Loucy (cell line): ENCODE data around the gene FAM229A.

Experiments
- H2AFZ ChIP-seq: fragments of 200-600 bp; sonication (generic); 2 replicates; pipeline ENCODE4 v1.6.0; 2016; ENCODE audit warnings: antibody characterized with exemption, mild to moderate bottlenecking, low read length, moderate library complexity
- H3F3A ChIP-seq: fragments of 200-600 bp; 2 replicates; pipeline ENCODE4 v1.6.0; 2016; ENCODE audit warnings: antibody characterized with exemption, low read depth, mild to moderate bottlenecking
- H3K27me3 ChIP-seq: fragments of 200-600 bp; sonication (generic); 2 replicates; pipeline ENCODE4 v1.6.1; 2014; ENCODE audit warnings: low read length, mild to moderate bottlenecking; ENCODE audit not compliant: insufficient read depth, poor library complexity, severe bottlenecking
- H3K36me3 ChIP-seq: fragments of 200-600 bp; sonication (generic); 2 replicates; pipeline ENCODE4 v1.6.1; 2016; ENCODE audit warnings: low read length; ENCODE audit not compliant: insufficient read depth
- H3K4me1 ChIP-seq: fragments of 200-600 bp; sonication (generic); 2 replicates; pipeline ENCODE4 v1.5.1; 2014; ENCODE audit warnings: low read length, mild to moderate bottlenecking; ENCODE audit not compliant: insufficient read depth, poor library complexity, severe bottlenecking
- H3K4me2 ChIP-seq: fragments of 200-600 bp; sonication (generic); 2 replicates; pipeline ENCODE4 v1.6.0; 2014; ENCODE audit warnings: antibody characterized with exemption, low read length, low read depth, mild to moderate bottlenecking; ENCODE audit not compliant: poor library complexity, severe bottlenecking
- H3K4me3 ChIP-seq: fragments of 200-600 bp; sonication (generic); 2 replicates; pipeline ENCODE4 v1.5.1; 2014; ENCODE audit warnings: low read length, mild to moderate bottlenecking, mixed read lengths; ENCODE audit not compliant: poor library complexity, severe bottlenecking
- H3K79me2 ChIP-seq: fragments of 200-600 bp; sonication (generic); 2 replicates; pipeline ENCODE4 v1.6.1; 2014; ENCODE audit warnings: low read length; ENCODE audit not compliant: insufficient read depth
- H3K9ac ChIP-seq: fragments of 200-600 bp; sonication (generic); 2 replicates; pipeline ENCODE4 v1.6.0; 2014; ENCODE audit warnings: mild to moderate bottlenecking, low read depth, low read length, moderate library complexity; ENCODE audit not compliant: poor library complexity, severe bottlenecking
- H3K9me2 ChIP-seq: fragments of 200-600 bp; sonication (generic); replicated peaks from 2 replicates; pipeline ENCODE4 v1.6.1; 2016; ENCODE audit warnings: low read depth, low read length, mixed read lengths
- H3K9me3 ChIP-seq: fragments of 200-600 bp; sonication (generic); 2 replicates; pipeline ENCODE4 v1.6.1; 2014; ENCODE audit warnings: mild to moderate bottlenecking, antibody characterized with exemption, low read length, low read depth; ENCODE audit not compliant: insufficient read depth
- H4K20me1 ChIP-seq: fragments of 200-600 bp; sonication (generic); 2 replicates; pipeline ENCODE4 v1.6.0; 2014; ENCODE audit warnings: antibody characterized with exemption, low read length, mild to moderate bottlenecking; ENCODE audit not compliant: insufficient read depth, poor library complexity, severe bottlenecking
- EZH2phosphoT487 ChIP-seq: fragments of 200-600 bp; IDR thresholded peaks from 2 replicates; pipeline ENCODE4 v1.6.1; 2018; ENCODE audit warnings: antibody characterized with exemption, mild to moderate bottlenecking, moderate library complexity, borderline replicate concordance
- TF ChIP-seq, protein P1 (sequence below): fragments of 200-600 bp; sonication (generic); conservative IDR thresholded peaks from 2 replicates; pipeline ENCODE4 v1.5.1; 2014; ENCODE audit warnings: mild to moderate bottlenecking, antibody characterized with exemption, low read length

The FAM229A gene

DNA sequence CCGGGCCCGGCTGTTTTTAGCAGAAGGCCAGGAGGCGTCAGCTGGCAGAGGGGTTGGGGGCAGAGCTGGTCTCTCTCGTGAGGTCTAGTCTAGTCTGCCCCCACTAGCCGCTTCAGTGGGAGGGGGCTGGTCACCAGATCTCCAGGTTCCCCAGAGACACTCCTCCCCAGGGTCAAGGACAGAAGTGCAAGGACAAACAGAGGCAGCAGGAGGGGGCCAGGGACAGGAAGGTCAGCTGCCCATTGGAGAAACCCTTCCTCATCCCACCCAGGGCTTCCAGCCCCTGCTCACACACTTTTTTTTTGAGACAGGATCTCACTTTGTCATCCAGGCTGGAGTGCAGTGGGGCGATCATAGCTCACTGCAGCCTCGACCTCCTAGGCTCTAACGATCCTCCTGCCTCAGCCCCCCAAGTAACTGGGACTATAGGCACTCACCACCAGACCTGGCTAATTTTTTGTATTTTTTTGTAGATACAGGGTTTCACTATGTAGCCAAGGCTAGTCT lies 10.0 kb downstream of the FAM229A start:
- Histone ChIP-seq H3K4me1 (peaks cover 34% of the 10 kb centered on the region), H3K27me3 (no peaks in the 10 kb centered on the region), H3K4me2 (peak overlapping the region; percentile 89), H3K9ac (peak overlapping the region; percentile 84), H3K9me3 (no peaks in the 10 kb centered on the region), H3K9me2 (no peaks in the 10 kb centered on the region), H3F3A (no peaks in the 10 kb centered on the region), H4K20me1 (no peaks in the 10 kb centered on the region), H2AFZ (no peak overlapping the region; the same call in 1 of the 2 replicates), H3K4me3 (peak overlapping the region; percentile 77), H3K36me3 (no peaks in the 10 kb centered on the region), H3K79me2 (no peaks in the 10 kb centered on the region)
- TF ChIP-seq, protein P1, sequence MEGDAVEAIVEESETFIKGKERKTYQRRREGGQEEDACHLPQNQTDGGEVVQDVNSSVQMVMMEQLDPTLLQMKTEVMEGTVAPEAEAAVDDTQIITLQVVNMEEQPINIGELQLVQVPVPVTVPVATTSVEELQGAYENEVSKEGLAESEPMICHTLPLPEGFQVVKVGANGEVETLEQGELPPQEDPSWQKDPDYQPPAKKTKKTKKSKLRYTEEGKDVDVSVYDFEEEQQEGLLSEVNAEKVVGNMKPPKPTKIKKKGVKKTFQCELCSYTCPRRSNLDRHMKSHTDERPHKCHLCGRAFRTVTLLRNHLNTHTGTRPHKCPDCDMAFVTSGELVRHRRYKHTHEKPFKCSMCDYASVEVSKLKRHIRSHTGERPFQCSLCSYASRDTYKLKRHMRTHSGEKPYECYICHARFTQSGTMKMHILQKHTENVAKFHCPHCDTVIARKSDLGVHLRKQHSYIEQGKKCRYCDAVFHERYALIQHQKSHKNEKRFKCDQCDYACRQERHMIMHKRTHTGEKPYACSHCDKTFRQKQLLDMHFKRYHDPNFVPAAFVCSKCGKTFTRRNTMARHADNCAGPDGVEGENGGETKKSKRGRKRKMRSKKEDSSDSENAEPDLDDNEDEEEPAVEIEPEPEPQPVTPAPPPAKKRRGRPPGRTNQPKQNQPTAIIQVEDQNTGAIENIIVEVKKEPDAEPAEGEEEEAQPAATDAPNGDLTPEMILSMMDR = no peak
- no peak for TF ChIP-seq EZH2phosphoT487

DNA sequence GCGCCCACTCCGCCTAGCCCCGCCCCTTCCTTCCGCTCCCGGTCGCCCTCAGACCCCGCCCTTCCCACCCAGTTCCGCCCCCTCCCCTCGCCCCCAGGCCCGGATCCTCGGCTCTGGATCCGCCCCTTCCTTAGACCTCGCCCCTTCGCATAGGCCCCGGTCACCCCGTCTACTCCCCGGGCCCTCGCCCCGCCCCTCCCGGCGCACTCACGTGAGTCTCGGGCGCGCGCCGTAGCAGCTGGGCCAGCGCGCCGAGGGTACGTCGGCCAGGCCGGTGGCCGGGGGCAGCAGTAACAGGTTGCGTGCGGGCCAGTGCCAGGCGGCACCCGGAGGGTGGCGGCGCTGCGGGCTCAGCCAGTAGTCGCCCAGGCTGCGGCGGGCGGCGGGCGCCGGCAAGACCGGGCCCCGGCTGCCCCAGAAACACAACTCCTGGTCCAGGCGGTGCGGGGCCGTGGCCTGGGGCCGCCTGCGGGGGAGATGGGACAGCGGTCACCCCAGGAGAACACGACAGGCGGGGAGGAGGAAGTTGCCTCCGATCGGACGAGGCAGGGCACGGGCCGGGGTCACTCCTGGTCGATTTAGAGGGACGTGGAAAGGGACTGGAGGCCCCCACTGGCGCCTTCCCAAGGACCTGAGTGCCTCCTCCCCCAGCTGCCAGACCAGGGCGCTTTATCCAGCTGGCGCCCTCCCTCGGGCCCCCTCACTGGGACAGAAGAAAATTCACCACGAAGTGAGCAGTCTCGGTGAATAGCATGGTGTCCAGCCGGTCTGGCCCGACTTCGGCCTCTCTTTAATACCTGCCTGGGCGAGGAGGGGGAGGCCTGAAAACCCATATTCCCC lies 10.7 kb downstream of the FAM229A start:
- Histone ChIP-seq H3K4me2 (peak overlapping the region; percentile 89), H2AFZ (peak overlapping the region; percentile 91), H4K20me1 (no peaks in the 10 kb centered on the region), H3K27me3 (no peaks in the 10 kb centered on the region), H3K79me2 (no peaks in the 10 kb centered on the region), H3K9ac (peak overlapping the region; percentile 84), H3F3A (no peaks in the 10 kb centered on the region), H3K36me3 (no peaks in the 10 kb centered on the region), H3K4me1 (peaks cover 34% of the 10 kb centered on the region), H3K4me3 (peak overlapping the region; percentile 77), H3K9me3 (no peaks in the 10 kb centered on the region), H3K9me2 (no peaks in the 10 kb centered on the region)
- TF ChIP-seq, protein P1 = no peak; the same call in 1 of the 2 replicates
- TF ChIP-seq EZH2phosphoT487 = no peak

DNA sequence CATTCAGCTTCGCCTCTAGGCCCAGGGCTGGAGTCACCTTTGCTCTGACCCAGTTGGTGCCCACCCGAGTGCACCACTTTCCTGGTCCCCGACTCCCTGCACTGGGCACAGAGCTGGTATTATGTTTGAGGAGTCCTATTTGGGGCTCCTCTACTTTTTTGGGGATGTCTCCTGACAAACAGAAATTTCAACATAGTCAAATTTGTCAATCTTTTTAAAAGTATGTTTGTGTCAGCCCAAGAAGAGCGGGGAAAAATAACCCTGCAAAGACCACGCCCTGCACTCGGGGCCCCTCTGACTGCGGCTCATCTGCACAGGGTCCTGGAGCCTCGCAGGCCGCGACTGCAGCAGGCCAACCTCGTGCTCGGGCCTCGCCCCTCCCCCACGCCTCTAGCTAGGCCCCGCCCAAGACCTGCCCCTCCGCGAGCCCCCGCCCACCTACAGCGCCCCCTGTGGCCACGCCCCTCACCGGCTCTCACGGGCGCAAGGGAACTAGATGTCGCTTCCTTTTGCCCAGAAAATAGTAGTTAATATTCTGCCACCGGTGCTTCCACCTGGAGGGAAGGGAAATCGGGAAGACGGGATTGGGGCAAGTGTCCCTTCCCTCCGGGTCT lies 11.4 kb downstream of the FAM229A start:
- Histone ChIP-seq H2AFZ (peak overlapping the region; percentile 91), H3K4me1 (peaks cover 34% of the 10 kb centered on the region), H3K9ac (peak overlapping the region; percentile 84), H3K9me3 (no peaks in the 10 kb centered on the region), H4K20me1 (no peaks in the 10 kb centered on the region), H3K9me2 (no peaks in the 10 kb centered on the region), H3K4me3 (peak overlapping the region; percentile 77), H3K4me2 (peak overlapping the region; percentile 52), H3K36me3 (no peaks in the 10 kb centered on the region), H3K27me3 (no peaks in the 10 kb centered on the region), H3F3A (no peaks in the 10 kb centered on the region), H3K79me2 (no peaks in the 10 kb centered on the region)
- TF ChIP-seq EZH2phosphoT487 = no peak
- TF ChIP-seq, protein P1 = peak; percentile 66
